ENCODE data around the gene GPX3. TPM values are rescaled to one million over a fixed set of nuclear protein-coding genes. Genes with fewer than 3 reads are reported as not detected.

Gene GPX3
- total RNA-seq, 4 donors from 2014 or later, result 690 to 3,141 (median 1,517) TPM

DNA sequence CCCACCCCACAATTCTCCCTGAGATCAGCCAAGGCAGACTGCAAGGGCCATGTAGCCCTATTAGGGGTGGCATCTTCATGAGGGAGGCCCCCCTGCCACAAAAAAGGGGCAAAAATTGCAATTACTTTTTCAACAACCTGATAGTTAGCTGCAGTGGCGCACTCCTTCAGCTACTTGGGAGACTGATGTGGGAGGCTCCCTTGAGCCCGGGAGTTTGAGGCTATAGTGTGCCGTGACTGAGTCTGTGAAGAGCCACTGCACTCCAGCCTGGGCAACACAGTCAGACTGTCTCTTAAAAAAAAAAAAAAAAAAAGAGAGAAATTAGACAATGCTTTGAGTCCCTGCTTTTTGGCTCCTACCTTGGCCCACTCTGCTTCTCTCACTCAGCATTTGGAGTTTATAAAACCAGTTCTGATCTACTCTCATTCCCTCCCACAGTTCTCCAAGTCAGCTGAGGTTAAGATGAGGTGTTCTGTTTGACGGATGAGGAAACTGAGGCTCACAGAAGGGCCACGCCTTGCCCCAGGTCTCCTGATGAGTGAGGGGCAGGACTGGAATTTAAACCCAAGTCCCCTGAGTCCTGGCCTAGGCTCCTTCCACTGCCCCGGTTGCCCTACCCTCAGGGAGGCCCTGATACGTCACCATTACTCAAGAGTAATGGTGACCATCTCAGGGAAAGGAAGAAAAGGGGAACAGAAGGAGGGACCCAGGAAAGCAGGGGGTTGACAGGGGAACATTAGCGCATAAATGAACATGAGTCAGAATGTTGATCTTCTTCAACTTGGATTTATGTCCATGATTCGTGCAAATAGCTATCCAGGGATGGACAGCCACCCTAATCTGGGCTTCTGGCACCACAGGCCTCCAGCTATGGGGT is 9.0 kb downstream of the GPX3 start:
- H3K4me3 ChIP-seq, result no peak overlapping the region
- no peaks in the 10 kb centered on the region for H3K9me3 ChIP-seq
- H3K36me3 ChIP-seq, result peaks cover 0 to 99% of the 10 kb centered on the region in 2 donors
- TF ChIP-seq POLR2A (IDR thresholded peaks at IDR 0.05) (peak in 1 of 2 donors; percentile 18), POLR2AphosphoS5 (IDR thresholded peaks at IDR 0.05) (peak; percentile 48)
- TF ChIP-seq, protein P1, sequence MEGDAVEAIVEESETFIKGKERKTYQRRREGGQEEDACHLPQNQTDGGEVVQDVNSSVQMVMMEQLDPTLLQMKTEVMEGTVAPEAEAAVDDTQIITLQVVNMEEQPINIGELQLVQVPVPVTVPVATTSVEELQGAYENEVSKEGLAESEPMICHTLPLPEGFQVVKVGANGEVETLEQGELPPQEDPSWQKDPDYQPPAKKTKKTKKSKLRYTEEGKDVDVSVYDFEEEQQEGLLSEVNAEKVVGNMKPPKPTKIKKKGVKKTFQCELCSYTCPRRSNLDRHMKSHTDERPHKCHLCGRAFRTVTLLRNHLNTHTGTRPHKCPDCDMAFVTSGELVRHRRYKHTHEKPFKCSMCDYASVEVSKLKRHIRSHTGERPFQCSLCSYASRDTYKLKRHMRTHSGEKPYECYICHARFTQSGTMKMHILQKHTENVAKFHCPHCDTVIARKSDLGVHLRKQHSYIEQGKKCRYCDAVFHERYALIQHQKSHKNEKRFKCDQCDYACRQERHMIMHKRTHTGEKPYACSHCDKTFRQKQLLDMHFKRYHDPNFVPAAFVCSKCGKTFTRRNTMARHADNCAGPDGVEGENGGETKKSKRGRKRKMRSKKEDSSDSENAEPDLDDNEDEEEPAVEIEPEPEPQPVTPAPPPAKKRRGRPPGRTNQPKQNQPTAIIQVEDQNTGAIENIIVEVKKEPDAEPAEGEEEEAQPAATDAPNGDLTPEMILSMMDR (IDR thresholded peaks at IDR 0.05), result no peak
- ATAC-seq, result peak; percentile 14
- peaks cover under 1 to 66% (median 34%) of the 10 kb centered on the region in 3 donors for H3K4me1 ChIP-seq
- H3K27ac ChIP-seq, result peak overlapping the region; percentile 13 to 91 (median 72)
- no peaks in the 10 kb centered on the region for H3K27me3 ChIP-seq
- 91 to 96% methylated on average over 4 to 6 of the region's 9 CpGs for WGBS, 2 donors (ENCODE audit: low coverage in 1 of 2)

DNA sequence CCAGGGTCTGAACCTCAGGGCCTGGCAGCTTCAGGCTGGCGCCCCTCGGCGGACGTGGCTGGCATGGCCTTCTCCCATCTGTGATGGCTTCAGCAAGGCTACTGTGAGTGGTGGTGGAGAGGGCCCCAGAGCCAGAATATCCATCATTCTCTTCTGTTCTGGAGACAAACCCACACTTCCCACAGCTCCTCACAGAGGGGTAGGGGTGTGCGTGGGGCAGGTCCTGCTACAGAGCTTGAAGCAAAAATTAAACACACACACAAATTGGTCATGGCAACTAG is 9.6 kb downstream of the GPX3 start:
- no peaks in the 10 kb centered on the region for H3K9me3 ChIP-seq
- H3K4me3 ChIP-seq, result no peak overlapping the region
- WGBS, 2 donors (ENCODE audit: low coverage in 1 of 2), result no CpG with 5 or more reads among the region's 5 CpGs
- H3K27ac ChIP-seq, result peak overlapping the region; percentile 13 to 91 (median 72)
- peaks cover 0 to 100% of the 10 kb centered on the region in 2 donors for H3K36me3 ChIP-seq
- no peaks in the 10 kb centered on the region for H3K27me3 ChIP-seq
- H3K4me1 ChIP-seq, result peaks cover 0 to 60% (median 30%) of the 10 kb centered on the region in 3 donors
- peak; percentile 22 for ATAC-seq
- TF ChIP-seq POLR2AphosphoS5 (IDR thresholded peaks at IDR 0.05), result no peak
- no peak for TF ChIP-seq EP300 (IDR thresholded peaks at IDR 0.05)
- TF ChIP-seq, protein P1 (IDR thresholded peaks at IDR 0.05), result no peak
- TF ChIP-seq POLR2A (IDR thresholded peaks at IDR 0.05), result no peak

DNA sequence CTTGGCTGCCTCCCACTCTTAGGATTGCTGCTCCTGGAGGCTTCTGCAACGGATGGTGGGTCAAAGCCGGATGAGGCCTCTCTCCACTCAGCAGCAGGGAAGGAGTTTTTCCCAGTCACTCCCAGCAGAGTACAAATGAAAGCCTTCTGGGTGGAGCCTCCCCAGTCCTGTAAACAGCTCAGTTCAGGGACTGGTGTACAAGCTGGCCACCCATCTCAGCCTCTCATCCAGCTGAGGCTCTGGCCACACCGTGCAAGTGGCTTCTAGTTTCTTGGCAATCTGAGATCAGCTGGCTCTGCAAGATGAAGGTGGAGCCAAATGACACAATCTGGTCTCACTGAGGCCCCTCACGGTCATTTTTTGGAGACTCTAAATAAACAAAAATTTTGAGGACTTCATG is 10.0 kb downstream of the GPX3 start:
- H3K4me1 ChIP-seq, result peaks cover 0 to 56% (median 26%) of the 10 kb centered on the region in 3 donors
- H3K27me3 ChIP-seq, result no peaks in the 10 kb centered on the region
- TF ChIP-seq POLR2AphosphoS5 (IDR thresholded peaks at IDR 0.05), result peak; percentile 75
- TF ChIP-seq POLR2A (IDR thresholded peaks at IDR 0.05), result peak; percentile 14 to 16
- TF ChIP-seq, protein P1 (IDR thresholded peaks at IDR 0.05), result no peak
- 33% methylated on average over 3 of the region's 4 CpGs; no CpG with 5 or more reads in 1 of the 2 donors for WGBS, 2 donors (ENCODE audit: low coverage in 1 of 2)
- peak overlapping the region in 3 of 4 donors; percentile 70 to 91 (median 75) for H3K27ac ChIP-seq
- no peaks in the 10 kb centered on the region for H3K9me3 ChIP-seq
- ATAC-seq, result peak; percentile 67
- peaks cover 0 to 100% of the 10 kb centered on the region in 2 donors for H3K36me3 ChIP-seq
- H3K4me3 ChIP-seq, result no peak overlapping the region

DNA sequence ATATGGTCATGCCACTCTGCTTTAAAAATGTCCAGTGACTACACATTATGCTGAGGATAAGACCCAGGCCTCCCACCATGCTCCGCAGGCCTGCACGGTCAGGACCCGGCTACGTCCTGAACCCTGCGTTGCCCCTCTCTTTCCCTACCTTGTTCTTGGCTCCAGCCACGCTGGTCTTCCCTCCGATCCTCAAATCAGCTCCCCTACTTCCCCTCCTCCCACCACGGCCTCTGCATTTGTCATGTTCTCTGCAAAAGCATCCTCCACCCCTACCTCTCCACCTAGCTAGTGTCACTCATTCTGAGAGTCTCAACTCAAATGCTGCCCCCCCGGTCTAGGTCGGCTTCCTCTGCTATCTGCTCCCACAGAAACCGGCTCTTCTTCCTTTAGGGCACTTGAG is 11.2 kb downstream of the GPX3 start:
- 92 to 94% methylated on average over 9 to 11 of the region's 11 CpGs for WGBS, 2 donors (ENCODE audit: low coverage in 1 of 2)
- peaks cover 0 to 100% of the 10 kb centered on the region in 2 donors for H3K36me3 ChIP-seq
- TF ChIP-seq POLR2A (IDR thresholded peaks at IDR 0.05) (peak in 1 of 2 donors; percentile 8), POLR2AphosphoS5 (IDR thresholded peaks at IDR 0.05) (no peak)

DNA sequence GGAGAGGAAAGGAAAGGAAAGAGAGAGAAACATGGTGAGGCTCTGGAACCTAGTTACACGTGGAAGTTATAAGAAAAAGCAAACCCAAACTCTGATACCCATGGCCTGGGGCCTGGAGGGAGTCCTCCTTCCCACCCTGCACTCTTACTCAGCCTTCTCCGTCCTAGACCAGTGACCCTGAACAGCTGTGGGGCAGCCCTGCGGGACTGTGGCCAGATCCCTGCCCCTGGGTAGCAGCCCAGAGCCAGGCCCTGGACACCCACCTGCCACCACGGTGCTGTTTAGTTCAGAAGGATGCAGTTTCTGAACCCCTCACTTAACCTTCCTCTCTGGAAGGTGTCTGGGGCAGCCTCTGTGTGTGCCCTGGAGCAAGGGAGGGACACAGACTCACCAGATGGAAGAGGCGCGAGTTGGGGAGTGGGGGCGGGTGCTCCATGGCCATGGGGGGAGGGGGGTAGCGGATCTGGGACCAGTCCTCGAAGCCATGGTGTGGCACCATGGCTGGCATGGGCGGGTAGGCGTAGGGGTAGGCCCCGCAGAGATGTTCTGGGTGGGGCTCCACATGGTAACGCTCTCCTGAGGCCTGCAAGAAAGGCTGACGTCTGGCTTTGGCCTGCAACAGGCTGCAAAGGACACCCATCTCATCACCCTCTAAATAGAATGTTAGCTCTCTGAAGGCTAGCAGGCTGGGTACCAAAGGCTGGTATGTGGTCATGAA is 13.0 kb downstream of the GPX3 start:
- Histone ChIP-seq H3K4me3 (no peak overlapping the region), H3K27ac (no peak overlapping the region), H3K27me3 (no peaks in the 10 kb centered on the region), H3K9me3 (no peaks in the 10 kb centered on the region), H3K4me1 (peaks cover 2 to 46% (median 23%) of the 10 kb centered on the region in 3 donors), H3K36me3 (peaks cover 0 to 90% of the 10 kb centered on the region in 2 donors)
- TF ChIP-seq EP300 (IDR thresholded peaks at IDR 0.05) (no peak), POLR2AphosphoS5 (IDR thresholded peaks at IDR 0.05) (no peak), POLR2A (IDR thresholded peaks at IDR 0.05) (no peak)
- TF ChIP-seq, protein P1 (IDR thresholded peaks at IDR 0.05), result no peak
- WGBS, 2 donors (ENCODE audit: low coverage in 1 of 2), result 60 to 89% methylated on average over 1 to 3 of the region's 14 CpGs
- no peak for ATAC-seq

More for the DNA sequence above, 11.2 kb downstream of the GPX3 start:
- peak overlapping the region in 3 of 4 donors; percentile 70 to 91 (median 75) for H3K27ac ChIP-seq
- H3K4me1 ChIP-seq, result peaks cover 0 to 46% (median 15%) of the 10 kb centered on the region in 3 donors
- H3K9me3 ChIP-seq, result no peaks in the 10 kb centered on the region
- no peak for ATAC-seq
- no peak overlapping the region for H3K4me3 ChIP-seq
- no peaks in the 10 kb centered on the region for H3K27me3 ChIP-seq

Data from gastroesophageal sphincter (tissue), 4 donors.